DMS79 (cell line): ENCODE measurements around the gene PTMS.
"Not testable (repeated sequence)": the region's sequence is repeated elsewhere in the genome, so short reads cannot be mapped to it uniquely, and the experiment has no call there.

Experiments
- DNase-seq: peaks from one replicate; lab custom pipeline; 2025; lab: John Stamatoyannopoulos, UW

The PTMS gene, protein sequence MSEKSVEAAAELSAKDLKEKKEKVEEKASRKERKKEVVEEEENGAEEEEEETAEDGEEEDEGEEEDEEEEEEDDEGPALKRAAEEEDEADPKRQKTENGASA

DNA sequence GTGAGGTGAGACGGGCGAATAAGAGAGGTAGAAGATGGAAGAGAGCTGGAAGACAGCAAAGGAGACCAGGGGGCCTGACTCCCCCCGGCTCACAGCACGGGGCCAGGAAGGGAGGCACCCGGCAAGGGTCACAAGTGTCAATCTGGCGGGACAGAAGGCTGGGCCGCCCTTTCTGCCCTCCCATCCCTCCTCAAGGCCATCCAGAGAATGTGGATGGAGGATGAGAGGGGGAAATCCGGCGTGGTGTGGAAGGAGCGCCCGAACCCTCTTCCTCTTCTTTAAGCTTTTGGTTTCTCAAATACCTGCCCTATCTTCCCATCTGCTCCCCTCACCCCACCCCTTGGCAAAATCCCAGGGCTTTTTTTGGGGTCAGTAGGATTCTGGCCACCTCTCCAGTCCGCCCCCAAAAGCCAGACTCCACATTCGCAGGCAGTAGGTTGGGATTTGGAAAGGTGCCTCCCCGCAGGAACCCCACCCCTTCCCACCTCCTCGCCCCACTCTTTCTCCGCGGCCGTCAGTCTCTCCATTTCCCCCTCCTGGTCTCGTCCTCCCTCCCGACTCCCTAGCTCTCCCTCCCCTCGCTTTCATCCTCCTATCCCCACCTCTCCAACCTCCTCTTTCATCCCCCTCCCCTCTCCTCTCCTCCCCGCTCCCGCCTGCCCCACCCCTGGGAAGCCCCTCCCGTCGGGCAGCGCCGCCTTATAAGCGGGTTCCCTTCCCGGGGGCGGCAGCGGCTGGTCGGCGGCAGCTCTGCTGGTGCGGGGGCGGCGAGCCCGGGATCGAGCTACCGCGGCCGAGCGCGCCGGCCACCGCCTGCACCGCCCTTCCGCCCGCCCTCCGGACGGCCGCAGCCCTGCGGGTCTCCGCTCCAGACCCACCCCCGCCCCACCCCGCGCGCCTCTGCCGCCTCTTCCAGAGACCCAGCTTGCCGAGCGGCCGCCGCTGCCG, at the start of gene PTMS:
Gene PTMS (plus strand): TSS at position 730 of the 948 bp plus-strand sequence. CDS start 343 bp downstream, outside the sequence.
- peak; percentile 95 for DNase-seq

DNA sequence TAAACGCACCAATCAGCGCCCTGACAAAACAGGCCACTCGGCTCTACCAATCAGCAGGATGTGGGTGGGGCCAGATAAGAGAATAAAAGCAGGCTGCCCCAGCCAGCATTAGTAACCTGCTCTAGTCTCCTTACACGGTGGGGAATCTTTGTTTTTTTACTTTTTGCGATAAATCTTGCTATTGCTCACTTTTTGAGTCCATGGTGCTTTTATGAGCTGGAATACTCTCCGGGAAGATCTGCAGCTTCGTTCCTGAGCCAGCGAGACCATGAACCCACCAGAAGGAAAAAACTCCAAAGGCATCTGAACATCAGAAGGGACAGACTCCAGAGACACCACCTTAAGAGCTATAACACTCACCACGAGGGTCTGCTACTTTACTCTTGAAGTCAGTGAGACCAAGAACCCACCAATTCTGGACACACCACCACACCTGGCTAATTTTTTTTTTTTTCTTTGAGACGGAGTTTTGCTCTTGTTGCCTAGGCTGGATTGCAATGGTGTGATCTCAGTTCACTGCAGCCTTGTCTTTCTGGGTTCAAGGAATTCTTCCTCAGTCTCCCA, 49.2 kb upstream of the PTMS start:
- no peak for DNase-seq

- DNase-seq, result no peak
These were observed 43.3 kb upstream of the PTMS start for GRCh38 chr12:6722863-6723262.

- DNase-seq, result peak; percentile 99
These were observed 42.4 kb upstream of the PTMS start, which contains the start of gene COPS7A for GRCh38 chr12:6723607-6724408. Gene COPS7A (plus strand): TSS chr12:6724046. CDS start chr12:6724657, 611 bp downstream.

- DNase-seq, result no peak
These were observed 41.8 kb upstream of the PTMS start for GRCh38 chr12:6724409-6724797.

- DNase-seq, result no peak
These were observed 40.8 kb upstream of the PTMS start for GRCh38 chr12:6725350-6725749.

- no peak for DNase-seq
These were observed 37.0 kb upstream of the PTMS start for GRCh38 chr12:6729186-6729585.

- DNase-seq, result no peak
These were observed 36.0 kb upstream of the PTMS start for GRCh38 chr12:6730169-6730568.

GRCh38 chr12:6734506-6735387, 31.4 kb upstream of the PTMS start:
- no peak for DNase-seq

- DNase-seq, result peak; percentile 84
These were observed 30.5 kb upstream of the PTMS start for GRCh38 chr12:6735448-6736191.

DNA sequence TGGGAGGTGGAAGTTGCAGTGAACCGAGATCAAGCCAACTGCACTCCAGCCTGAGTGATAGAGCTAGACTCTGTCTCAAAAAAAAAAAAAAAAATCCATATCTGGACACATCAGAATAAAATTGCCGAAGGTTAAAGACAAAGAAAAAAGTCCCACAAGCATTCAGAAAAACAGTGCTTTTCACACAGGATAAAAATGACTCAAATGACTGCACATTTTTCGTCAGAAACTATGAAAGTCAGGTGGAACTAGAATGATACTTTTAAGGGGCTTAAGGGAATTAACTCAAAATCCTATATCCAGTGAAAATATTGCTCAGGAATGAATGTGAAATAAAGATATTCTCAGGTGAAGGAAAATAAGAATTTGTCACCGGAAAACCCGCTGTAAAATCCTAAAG, 29.4 kb upstream of the PTMS start:
- no peak for DNase-seq

DNA sequence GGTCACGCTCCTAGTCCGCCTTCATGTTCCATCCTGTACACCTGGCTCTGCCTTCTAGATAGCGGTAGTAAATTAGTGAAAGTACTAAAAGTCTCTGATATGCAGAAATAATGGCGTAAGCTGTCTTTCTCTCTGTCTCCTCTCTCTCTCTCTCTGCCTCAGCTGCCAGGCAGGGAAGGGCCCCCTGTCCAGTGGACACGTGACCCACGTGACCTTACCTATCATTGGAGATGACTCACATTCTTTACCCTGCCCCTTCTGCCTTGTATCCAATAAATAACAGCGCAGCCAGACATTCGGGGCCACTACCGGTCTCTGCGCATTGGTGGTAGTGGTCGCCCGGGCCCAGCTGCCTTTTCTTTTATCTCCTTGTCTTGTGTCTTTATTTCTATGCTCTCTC, 24.1 kb upstream of the PTMS start:
- not testable (repeated sequence) for DNase-seq

DNA sequence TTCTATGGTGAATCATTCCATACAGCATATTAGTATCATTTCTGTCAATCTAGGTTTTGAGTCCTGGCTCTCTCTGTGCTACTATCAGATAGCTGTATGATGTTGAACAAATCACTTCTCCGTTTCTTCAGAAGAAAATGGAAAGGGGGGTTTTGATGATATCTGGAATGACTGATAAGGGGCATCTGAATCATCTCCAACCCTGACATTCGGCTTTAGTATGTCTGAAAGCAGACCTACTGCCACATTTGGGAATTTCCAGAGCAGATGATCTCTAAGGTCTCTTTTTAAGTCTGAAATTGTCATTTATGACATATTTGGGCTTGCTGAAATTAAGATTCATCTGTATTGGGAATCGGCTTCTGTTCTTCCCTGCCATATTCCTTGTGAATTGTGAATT, 23.3 kb upstream of the PTMS start:
- DNase-seq, result no peak

DNA sequence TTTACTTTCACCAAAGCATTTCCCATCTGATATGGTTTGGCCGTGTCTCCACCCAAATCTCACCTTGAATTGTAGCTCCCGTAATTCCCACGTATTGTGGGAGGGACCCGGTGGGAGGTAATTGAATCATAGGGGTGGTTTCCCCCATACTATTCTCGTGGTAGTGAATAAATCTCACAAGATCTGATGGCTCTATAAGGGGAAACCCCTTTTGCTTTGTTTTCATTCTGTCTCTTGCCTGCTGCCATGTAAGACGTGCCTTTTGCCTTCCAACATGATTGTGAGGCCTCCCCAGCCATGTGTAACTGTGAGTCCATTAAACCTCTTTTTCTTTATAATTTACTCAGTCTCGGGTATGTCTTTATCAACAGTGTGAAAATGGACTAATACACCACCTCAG, 22.9 kb upstream of the PTMS start:
- DNase-seq, result not testable (repeated sequence)

GRCh38 chr12:6745741-6746525, 20.2 kb upstream of the PTMS start:
- no peak for DNase-seq

DNA sequence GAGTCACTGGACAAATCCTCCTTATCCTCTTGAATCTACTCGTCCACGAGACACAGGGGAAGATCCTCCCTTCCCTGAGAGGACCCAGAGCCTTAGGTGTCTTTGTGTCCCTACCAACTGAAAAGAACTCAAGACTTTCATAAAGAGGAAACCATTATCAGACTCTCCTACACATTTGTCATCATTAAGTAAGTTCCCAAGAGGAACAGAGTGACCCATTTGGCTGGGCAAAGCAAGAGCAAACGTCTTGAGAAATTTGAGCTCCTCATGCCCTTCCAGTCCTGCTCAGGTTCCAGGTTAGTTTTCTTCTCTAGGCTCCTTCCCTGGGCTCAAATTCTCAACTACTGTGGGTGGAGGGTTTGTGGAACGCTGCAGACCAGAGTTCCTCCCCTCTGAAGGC, 18.9 kb upstream of the PTMS start:
- DNase-seq, result no peak

GRCh38 chr12:6748761-6749160, 17.4 kb upstream of the PTMS start:
- DNase-seq, result no peak

DNA sequence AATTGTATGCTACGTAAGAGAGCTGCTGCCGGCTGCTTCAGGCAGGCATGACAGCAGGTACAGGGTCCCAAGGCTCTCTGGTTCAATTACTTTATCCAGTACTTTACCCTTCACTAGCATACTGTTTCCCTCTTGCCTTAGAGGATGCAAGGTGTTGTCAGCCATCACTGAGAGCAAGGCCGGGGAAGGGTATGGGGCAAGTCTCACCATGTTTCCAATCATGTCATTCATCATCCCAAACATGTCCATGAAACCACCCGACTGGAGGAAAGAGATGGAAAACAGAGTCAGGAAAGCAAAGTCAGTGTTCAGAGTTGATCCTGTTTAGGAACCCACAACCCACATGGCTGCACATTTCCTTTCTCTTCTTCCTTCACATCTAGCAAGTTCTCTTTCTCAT, 15.7 kb upstream of the PTMS start:
- no peak for DNase-seq

DNA sequence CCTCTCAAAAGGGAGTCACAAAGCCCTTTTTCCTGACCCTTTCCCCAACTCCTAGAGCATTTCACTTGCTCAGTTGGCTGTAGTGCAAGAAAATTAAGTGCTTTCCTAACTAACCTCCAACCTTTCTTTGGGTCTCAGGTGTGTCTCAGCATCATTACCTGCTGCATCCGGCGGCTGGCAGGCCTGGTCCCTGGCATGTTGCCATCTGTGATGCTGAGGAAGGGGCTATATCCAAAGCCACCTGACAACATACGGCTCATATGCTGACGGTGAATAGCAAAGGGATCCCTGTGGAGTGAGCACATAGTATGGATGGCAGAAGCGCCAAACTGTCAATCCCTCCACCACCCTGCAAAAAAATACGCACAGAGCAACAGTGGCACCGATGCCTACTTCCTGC, 14.4 kb upstream of the PTMS start:
- DNase-seq, result no peak
